OCI-LY3 (cell line): ENCODE results near the gene INO80D.

Experiments used
- EZH2phosphoT487 ChIP-seq: fragments of 200-600 bp; shearing (Covaris generic); IDR thresholded peaks from 2 replicates; pipeline ENCODE4 v1.6.1; 2018; ENCODE audit warnings: antibody characterized with exemption, mixed run types, low read depth
- TF ChIP-seq, protein P1 (sequence below): fragments of 200-600, 300-600 bp; sonication (generic); IDR thresholded peaks from 2 replicates; pipeline ENCODE4 v1.5.1; 2014; ENCODE audit warnings: antibody characterized with exemption, low read length, low read depth

DNA sequence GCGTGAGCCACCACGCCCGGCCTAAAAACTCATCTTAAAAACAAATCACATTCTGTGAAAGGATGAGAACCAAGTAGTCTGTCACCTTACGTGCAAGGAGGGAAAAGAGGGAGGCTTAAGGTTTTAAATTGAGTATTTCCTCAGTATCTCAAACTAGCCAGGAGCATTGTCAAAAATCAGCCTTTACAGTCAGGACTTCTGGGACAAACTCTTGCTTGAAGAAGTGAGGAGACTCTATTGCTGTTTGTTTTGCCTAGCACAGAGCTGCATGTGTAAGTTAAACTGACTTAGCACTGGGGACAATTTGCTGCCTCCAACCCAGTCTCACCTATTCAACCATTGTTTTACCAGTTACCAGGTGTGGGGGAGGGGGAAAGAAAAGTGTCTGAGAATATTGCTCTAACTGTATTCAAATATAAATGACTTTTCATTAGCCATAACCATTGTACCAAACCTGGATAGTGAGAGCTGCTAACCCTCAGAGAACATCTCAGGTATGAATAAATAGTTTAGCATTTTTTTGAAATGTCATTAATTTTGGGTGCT is 3.6 kb downstream of the INO80D start:
- TF ChIP-seq, protein P1, sequence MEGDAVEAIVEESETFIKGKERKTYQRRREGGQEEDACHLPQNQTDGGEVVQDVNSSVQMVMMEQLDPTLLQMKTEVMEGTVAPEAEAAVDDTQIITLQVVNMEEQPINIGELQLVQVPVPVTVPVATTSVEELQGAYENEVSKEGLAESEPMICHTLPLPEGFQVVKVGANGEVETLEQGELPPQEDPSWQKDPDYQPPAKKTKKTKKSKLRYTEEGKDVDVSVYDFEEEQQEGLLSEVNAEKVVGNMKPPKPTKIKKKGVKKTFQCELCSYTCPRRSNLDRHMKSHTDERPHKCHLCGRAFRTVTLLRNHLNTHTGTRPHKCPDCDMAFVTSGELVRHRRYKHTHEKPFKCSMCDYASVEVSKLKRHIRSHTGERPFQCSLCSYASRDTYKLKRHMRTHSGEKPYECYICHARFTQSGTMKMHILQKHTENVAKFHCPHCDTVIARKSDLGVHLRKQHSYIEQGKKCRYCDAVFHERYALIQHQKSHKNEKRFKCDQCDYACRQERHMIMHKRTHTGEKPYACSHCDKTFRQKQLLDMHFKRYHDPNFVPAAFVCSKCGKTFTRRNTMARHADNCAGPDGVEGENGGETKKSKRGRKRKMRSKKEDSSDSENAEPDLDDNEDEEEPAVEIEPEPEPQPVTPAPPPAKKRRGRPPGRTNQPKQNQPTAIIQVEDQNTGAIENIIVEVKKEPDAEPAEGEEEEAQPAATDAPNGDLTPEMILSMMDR, result no peak
- TF ChIP-seq EZH2phosphoT487, result no peak
